ENCODE results near the gene MEF2D. TPM values are rescaled to one million over a fixed set of nuclear protein-coding genes. Genes with fewer than 3 reads are reported as not detected.

MEF2D gene
- total RNA-seq, 1 donor from 2014 or later = 16.6 TPM

- Histone ChIP-seq H3K27me3 (ENCODE audit: control insufficient read depth, insufficient read depth, low read length) (peaks cover 85% of the 10 kb centered on the region), H3K4me3 (ENCODE audit: low read depth, low read length) (no peak overlapping the region), H3K36me3 (ENCODE audit: control insufficient read depth, insufficient read depth, low read length) (no peaks in the 10 kb centered on the region)
- TF ChIP-seq CTCF (IDR thresholded peaks at IDR 0.05; ENCODE audit: insufficient read depth, low read length, poor library complexity, severe bottlenecking) = no peak
- no peak for DNase-seq (ENCODE audit: low read depth)
Measured at GRCh38 chr1:156438278-156438987, 62.1 kb downstream of the MEF2D start.

DNA sequence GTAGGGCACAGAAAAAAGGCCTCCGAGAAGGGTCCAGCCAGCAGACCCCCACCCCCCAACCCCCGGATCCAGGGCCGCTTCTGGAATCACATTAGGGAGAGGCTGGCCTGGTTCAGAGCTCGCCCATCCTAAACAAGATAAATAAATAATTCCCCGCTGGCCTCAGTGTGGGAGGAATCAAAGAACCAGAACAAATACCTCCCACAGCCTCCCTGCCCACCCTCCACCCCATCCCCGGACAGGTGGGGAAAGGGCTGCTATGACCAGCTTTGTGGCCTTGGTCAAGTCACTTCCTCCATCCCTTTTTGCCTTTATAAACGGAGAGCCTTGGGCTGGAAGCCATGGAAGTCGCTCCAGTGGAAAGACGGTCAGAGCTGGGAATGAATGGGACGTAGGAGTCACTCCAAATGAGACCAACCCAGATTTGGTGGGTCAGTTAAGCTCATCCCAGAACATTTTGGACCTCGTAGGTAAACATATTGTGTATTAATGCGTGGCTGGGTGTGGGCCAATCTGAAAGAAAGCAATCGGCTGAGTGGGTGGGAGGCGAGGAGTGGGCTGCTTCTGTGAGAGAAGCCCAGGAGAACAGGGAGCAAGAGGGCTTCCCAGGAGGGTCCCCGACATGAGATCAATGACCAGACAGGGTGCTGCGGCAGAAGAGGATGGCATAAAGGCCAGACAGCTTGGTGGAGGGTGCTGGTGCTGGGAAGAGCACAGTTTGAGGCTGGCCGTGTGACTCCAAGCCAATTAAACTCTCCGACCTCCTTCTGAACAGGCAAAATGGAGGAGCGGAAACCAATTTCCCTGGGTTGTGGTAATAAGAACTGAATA, 63.3 kb downstream of the MEF2D start:
- no peak for DNase-seq (ENCODE audit: low read depth)
- no peak for TF ChIP-seq CTCF (IDR thresholded peaks at IDR 0.05; ENCODE audit: insufficient read depth, low read length, poor library complexity, severe bottlenecking)
- Histone ChIP-seq H3K27me3 (ENCODE audit: control insufficient read depth, insufficient read depth, low read length) (peaks cover 93% of the 10 kb centered on the region), H3K36me3 (ENCODE audit: control insufficient read depth, insufficient read depth, low read length) (no peaks in the 10 kb centered on the region), H3K4me3 (ENCODE audit: low read depth, low read length) (no peak overlapping the region)

GRCh38 chr1:156436141-156437036, 64.2 kb downstream of the MEF2D start:
- TF ChIP-seq CTCF (IDR thresholded peaks at IDR 0.05; ENCODE audit: insufficient read depth, low read length, poor library complexity, severe bottlenecking) = no peak
- no peak for DNase-seq (ENCODE audit: low read depth)
- no peak overlapping the region for H3K4me3 ChIP-seq (ENCODE audit: low read depth, low read length)

GRCh38 chr1:156435545-156436140, 64.9 kb downstream of the MEF2D start:
- DNase-seq (ENCODE audit: low read depth) = no peak
- H3K4me3 ChIP-seq (ENCODE audit: low read depth, low read length) = no peak overlapping the region
- H3K36me3 ChIP-seq (ENCODE audit: control insufficient read depth, insufficient read depth, low read length) = no peaks in the 10 kb centered on the region
- peaks cover 88% of the 10 kb centered on the region for H3K27me3 ChIP-seq (ENCODE audit: control insufficient read depth, insufficient read depth, low read length)
- no peak for TF ChIP-seq CTCF (IDR thresholded peaks at IDR 0.05; ENCODE audit: insufficient read depth, low read length, poor library complexity, severe bottlenecking)

More at GRCh38 chr1:156436141-156437036, 64.2 kb downstream of the MEF2D start:
- peaks cover 92% of the 10 kb centered on the region for H3K27me3 ChIP-seq (ENCODE audit: control insufficient read depth, insufficient read depth, low read length)
- H3K36me3 ChIP-seq (ENCODE audit: control insufficient read depth, insufficient read depth, low read length) = no peaks in the 10 kb centered on the region

DNA sequence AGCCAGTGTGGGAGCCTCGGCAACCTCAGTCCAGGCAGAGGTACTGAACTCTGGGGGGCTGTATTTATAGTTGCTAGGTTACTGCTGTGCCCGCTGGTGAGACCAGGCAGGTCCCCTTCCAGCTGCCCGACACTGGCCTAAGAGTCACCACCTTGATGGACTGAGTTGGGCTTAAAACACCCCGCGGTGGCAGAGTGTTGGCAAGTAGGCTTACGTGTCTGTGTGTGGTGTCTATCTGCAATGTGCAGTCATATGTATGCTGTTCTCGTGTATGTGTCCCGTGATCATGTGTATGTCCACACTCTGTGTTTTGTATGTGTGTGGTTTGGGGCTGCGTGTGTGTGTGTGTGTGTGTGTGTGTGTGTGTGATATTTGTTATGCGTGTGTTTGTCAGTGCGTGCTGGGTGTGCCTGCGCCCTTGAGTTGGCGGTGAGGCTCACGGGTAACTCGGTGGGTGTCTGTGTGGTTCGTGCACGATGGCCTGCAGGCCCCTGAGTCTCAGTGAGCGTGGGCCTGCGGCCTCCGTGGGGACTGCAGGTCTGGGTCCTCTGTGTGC, 65.5 kb downstream of the MEF2D start:
- no peak overlapping the region for H3K4me3 ChIP-seq (ENCODE audit: low read depth, low read length)
- TF ChIP-seq CTCF (IDR thresholded peaks at IDR 0.05; ENCODE audit: insufficient read depth, low read length, poor library complexity, severe bottlenecking) = no peak
- DNase-seq (ENCODE audit: low read depth) = no peak
- H3K36me3 ChIP-seq (ENCODE audit: control insufficient read depth, insufficient read depth, low read length) = no peaks in the 10 kb centered on the region
- H3K27me3 ChIP-seq (ENCODE audit: control insufficient read depth, insufficient read depth, low read length) = peaks cover 89% of the 10 kb centered on the region
